Panc1 (cell line): ENCODE results near the gene AP5B1. TPM values are rescaled to one million over a fixed set of nuclear protein-coding genes. Genes with fewer than 3 reads are reported as not detected.

Experiments used
- ATAC-seq: fragments of 200-7000 bp; cut with Tn5 transposase; 2 replicates; pipeline ENCODE4 v1.9.1; 2020; ENCODE audit warnings: mild to moderate bottlenecking, moderate library complexity
- BruUV-seq: library from RNA; stranded (reverse); fragments of 400-500 nt; replicated peaks from 2 replicates; lab custom pipeline; 2021; lab: Mats Ljungman, UMichigan
- CTCF ChIA-PET: fragments of 300-600 bp; sonication (Branson Sonifier 250); formaldehyde crosslinking; loops from one replicate; lab custom pipeline; 2022; ENCODE audit warnings: antibody characterized with exemption; lab: Charles Lee
- POLR2A ChIA-PET: fragments of 300-600 bp; sonication (Branson Sonifier 250); formaldehyde crosslinking; loops from one replicate; lab custom pipeline; 2022; ENCODE audit warnings: antibody characterized with exemption; lab: Charles Lee
- DNase-seq: peaks from one replicate; pipeline ENCODE4 v3.0.0-alpha.2; 2010; ENCODE audit warnings: low read depth, low spot score
- H3K27ac ChIP-seq: 2 replicates; pipeline ENCODE4 v1.5.1; 2011; ENCODE audit warnings: mild to moderate bottlenecking, low read length, inconsistent platforms
- H3K27me3 ChIP-seq: fragments of 200-500 bp; sonication (Bioruptor generic); 2 replicates; pipeline ENCODE4 v1.6.0; 2014; ENCODE audit warnings: low read length, inconsistent platforms; ENCODE audit not compliant: control insufficient read depth, insufficient read depth
- H3K36me3 ChIP-seq: fragments of 200-500 bp; sonication (Bioruptor generic); 2 replicates; pipeline ENCODE4 v1.5.1; 2014; ENCODE audit warnings: inconsistent platforms, mild to moderate bottlenecking, low read length, moderate library complexity; ENCODE audit not compliant: control insufficient read depth, insufficient read depth
- H3K4me1 ChIP-seq: 2 replicates; pipeline ENCODE4 v1.5.1; 2011; ENCODE audit warnings: inconsistent platforms, mild to moderate bottlenecking, low read length, moderate library complexity; ENCODE audit not compliant: control insufficient read depth, insufficient read depth
- H3K4me3 ChIP-seq, 2 experiments: 2 replicates each; pipeline ENCODE4 v1.5.1; 2011 to 2012; ENCODE audit warnings: low read depth in 2 of 2, low read length in 2 of 2, mild to moderate bottlenecking in 2 of 2, inconsistent platforms in 1 of 2, moderate library complexity in 1 of 2
- H3K9me3 ChIP-seq: fragments of 200-500 bp; sonication (Bioruptor generic); 2 replicates; pipeline ENCODE4 v1.5.1; 2014; ENCODE audit warnings: low read depth, mild to moderate bottlenecking, inconsistent platforms, low read length, moderate library complexity; ENCODE audit not compliant: control insufficient read depth, insufficient read depth
- CTCF ChIP-seq: fragments of 450-650 bp; IDR thresholded peaks from 2 replicates; pipeline ENCODE4 v1.5.1; 2017; ENCODE audit warnings: mild to moderate bottlenecking
- POLR2AphosphoS5 ChIP-seq: IDR thresholded peaks from 2 replicates; pipeline ENCODE4 v1.6.1; 2012; ENCODE audit warnings: mild to moderate bottlenecking, low read depth, low read length, moderate library complexity
- SIN3A ChIP-seq: IDR thresholded peaks from 2 replicates; pipeline ENCODE4 v1.6.1; 2012; ENCODE audit warnings: low read depth, mild to moderate bottlenecking, low read length, moderate library complexity, borderline replicate concordance; ENCODE audit not compliant: insufficient read depth
- TCF7L2 ChIP-seq: IDR thresholded peaks from 2 replicates; pipeline ENCODE4 v1.6.1; 2011; ENCODE audit warnings: mild to moderate bottlenecking, low read depth, low read length, inconsistent platforms
- in situ Hi-C: cut with HindIII; loops from 2 replicates; pipeline ENCODE4 v1.10.0; 2016; ENCODE audit warnings: low sequenced_read_pairs, low pct_unique_long_range_greater_than_20kb
- intact Hi-C: fragments of 100-400 bp; cut with micrococcal nuclease; formaldehyde crosslinking; loops from one replicate; pipeline ENCODE4 v1.10.0; 2022; ENCODE audit not compliant: unreplicated experiment
- total RNA-seq: library from RNA; stranded (reverse); gene quantifications from one replicate; pipeline ENCODE4 v1.2.1, GENCODE V29; 2021; ENCODE audit not compliant: unreplicated experiment
- TF ChIP-seq, protein P1 (sequence below), 2 experiments: IDR thresholded peaks; 2 replicates each; pipeline ENCODE4 v1.6.1; 2011 to 2012; ENCODE audit warnings: low read depth in 2 of 2, control low read depth in 1 of 2, low read length in 1 of 2, mild to moderate bottlenecking in 1 of 2, moderate library complexity in 1 of 2; ENCODE audit not compliant: insufficient read depth in 1 of 2

Gene AP5B1
- total RNA-seq, 1 experiment from 2014 or later, result 35.0 TPM

DNA sequence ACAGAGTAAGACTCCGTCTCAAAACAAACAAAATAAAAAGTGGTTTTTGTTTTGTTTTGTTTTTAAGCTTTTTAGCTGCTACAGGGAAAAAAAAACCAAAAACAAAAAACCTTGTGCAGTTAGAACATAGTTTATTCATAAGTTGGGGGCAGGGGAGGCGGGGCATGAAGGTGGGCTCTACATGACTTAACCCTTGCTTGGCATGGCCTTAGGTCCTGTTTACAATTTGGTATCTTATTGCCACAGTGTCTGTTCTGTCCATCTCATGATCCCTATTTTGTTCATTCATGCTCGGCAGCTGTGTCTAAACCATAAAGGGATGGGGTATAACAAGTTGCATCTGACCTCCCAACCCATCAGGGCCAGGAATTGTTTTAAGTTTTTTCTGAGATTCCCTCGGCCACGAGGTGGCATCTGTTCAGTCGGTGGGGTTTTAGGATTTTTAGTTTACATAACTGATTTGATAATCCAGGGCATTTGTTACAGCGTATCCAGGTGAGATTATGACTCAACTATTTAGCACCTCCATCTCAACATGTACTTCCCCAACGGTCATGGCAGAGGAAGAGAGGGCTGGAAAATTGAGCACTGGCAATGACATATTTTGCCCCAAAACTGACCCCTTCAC, 6.9 kb downstream of the AP5B1 start:
- intact Hi-C loops (no loop called here), in situ Hi-C loops (no loop called here)
- H3K27me3 ChIP-seq, result no peaks in the 10 kb centered on the region
- H3K4me1 ChIP-seq, result peaks cover under 1% of the 10 kb centered on the region; the same call in 1 of the 2 replicates
- ChIA-PET POLR2A (no interaction called here), CTCF (no interaction called here)
- H3K27ac ChIP-seq, result no peak overlapping the region
- 0 out of 2 replicates have a peak, but pooled peaks have one; percentile 9 for ATAC-seq
- no peak for TF ChIP-seq SIN3A
- TF ChIP-seq CTCF, result peak; percentile 57
- TF ChIP-seq, protein P1, sequence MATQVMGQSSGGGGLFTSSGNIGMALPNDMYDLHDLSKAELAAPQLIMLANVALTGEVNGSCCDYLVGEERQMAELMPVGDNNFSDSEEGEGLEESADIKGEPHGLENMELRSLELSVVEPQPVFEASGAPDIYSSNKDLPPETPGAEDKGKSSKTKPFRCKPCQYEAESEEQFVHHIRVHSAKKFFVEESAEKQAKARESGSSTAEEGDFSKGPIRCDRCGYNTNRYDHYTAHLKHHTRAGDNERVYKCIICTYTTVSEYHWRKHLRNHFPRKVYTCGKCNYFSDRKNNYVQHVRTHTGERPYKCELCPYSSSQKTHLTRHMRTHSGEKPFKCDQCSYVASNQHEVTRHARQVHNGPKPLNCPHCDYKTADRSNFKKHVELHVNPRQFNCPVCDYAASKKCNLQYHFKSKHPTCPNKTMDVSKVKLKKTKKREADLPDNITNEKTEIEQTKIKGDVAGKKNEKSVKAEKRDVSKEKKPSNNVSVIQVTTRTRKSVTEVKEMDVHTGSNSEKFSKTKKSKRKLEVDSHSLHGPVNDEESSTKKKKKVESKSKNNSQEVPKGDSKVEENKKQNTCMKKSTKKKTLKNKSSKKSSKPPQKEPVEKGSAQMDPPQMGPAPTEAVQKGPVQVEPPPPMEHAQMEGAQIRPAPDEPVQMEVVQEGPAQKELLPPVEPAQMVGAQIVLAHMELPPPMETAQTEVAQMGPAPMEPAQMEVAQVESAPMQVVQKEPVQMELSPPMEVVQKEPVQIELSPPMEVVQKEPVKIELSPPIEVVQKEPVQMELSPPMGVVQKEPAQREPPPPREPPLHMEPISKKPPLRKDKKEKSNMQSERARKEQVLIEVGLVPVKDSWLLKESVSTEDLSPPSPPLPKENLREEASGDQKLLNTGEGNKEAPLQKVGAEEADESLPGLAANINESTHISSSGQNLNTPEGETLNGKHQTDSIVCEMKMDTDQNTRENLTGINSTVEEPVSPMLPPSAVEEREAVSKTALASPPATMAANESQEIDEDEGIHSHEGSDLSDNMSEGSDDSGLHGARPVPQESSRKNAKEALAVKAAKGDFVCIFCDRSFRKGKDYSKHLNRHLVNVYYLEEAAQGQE (IDR thresholded peaks at IDR 0.05; ENCODE audit: insufficient read depth in 1 of 2, low read depth in 2 of 2, low read length in 1 of 2), result no peak
- TF ChIP-seq TCF7L2, result no peak
- 0 out of 2 replicates have a peak, but pooled peaks have one; percentile 15 for TF ChIP-seq POLR2AphosphoS5
- no peaks in the 10 kb centered on the region for H3K9me3 ChIP-seq
- BruUV-seq, result no TSS peak
- H3K36me3 ChIP-seq, result peaks cover 1% of the 10 kb centered on the region; the same call in 1 of the 2 replicates
- DNase-seq, result no peak
- H3K4me3 ChIP-seq, result no peak overlapping the region

DNA sequence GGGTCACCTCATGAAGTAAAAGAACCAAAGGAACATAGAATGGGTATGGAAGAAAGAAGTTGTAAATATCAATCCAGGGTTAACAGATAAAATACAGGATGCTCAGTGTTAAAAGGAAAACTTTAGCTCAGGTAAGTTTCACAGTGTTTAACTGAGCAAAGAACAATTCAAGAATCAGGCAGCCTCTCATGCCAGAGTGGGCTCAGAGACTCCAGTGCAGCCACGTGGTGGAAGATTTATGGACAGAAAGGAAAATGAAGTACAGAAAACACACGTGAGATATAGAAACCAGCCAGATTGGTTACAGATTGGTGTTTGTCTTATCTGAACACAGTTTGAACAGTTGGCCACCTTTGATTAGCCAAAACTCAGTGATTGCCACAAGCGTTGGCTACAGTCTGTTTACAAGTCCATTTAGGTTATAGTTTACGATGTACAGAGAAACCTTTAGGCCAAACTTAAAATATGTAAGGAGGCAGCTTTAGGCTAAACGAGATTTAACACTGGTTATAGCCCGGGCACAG, 9.1 kb downstream of the AP5B1 start:
- Histone ChIP-seq H3K4me3 (no peak overlapping the region), H3K36me3 (no peaks in the 10 kb centered on the region; the same call in 1 of the 2 replicates), H3K4me1 (no peaks in the 10 kb centered on the region), H3K9me3 (no peaks in the 10 kb centered on the region), H3K27me3 (no peaks in the 10 kb centered on the region), H3K27ac (no peak overlapping the region)
- DNase-seq (no peak), ATAC-seq (no peak)
- ChIA-PET CTCF (no interaction called here), POLR2A (interaction anchor here (0.5 kb wide), 1 partner anchor 35 kb away, joined by 4 read pairs; no protein-coding TSS in a partner anchor)
- BruUV-seq, result no TSS peak
- in situ Hi-C loops (no loop called here), intact Hi-C loops (no loop called here)
- no peak for TF ChIP-seq POLR2AphosphoS5
- TF ChIP-seq, protein P1 (IDR thresholded peaks at IDR 0.05; ENCODE audit: insufficient read depth in 1 of 2, low read depth in 2 of 2, low read length in 1 of 2), result no peak
- TF ChIP-seq SIN3A, result no peak
- no peak for TF ChIP-seq CTCF
- no peak for TF ChIP-seq TCF7L2
